Measurements from ENCODE around the gene UTP25.
"Not testable (repeated sequence)": the region's sequence is repeated elsewhere in the genome, so short reads cannot be mapped to it uniquely, and the experiment has no call there.

Gene UTP25

DNA sequence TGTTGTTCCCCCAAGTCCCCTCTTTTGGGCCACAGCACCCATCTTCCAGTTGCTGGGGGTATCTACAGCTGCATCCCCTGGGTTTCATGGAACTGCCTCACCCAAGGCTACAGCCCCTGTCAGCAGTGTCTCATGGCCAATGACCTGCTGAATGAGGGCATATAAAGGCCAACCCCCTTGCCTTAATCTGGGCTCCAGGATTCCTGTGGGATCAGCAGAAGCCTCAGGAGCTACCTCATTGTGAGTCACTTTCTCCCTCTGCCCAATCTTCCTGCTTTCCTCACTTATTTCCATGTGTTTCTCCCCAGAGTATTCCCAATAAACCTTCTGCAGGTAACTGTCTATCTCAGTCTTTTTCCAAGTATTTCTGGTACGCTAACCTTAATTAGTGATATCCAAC lies 73.0 kb downstream of the UTP25 start:
- no peak for DNase-seq

DNA sequence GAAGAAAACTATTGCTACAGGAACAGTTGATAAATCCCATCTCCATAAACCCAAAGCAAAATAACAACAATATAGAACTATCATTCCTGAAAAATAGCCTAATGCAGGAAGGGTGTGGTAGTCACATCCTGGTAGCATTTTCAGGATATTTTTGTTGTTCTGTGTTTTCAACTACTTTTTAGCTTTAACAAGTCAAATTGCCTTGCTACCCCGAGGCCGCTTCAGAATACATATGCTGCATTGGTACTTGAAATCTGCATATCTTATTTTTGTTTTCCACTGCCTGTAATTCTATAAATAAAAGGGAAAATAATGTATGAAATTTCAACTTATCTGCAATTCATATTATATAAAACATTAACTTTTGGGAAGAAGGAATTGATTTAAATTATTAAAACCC lies 73.4 kb downstream of the UTP25 start:
- no peak for DNase-seq

DNA sequence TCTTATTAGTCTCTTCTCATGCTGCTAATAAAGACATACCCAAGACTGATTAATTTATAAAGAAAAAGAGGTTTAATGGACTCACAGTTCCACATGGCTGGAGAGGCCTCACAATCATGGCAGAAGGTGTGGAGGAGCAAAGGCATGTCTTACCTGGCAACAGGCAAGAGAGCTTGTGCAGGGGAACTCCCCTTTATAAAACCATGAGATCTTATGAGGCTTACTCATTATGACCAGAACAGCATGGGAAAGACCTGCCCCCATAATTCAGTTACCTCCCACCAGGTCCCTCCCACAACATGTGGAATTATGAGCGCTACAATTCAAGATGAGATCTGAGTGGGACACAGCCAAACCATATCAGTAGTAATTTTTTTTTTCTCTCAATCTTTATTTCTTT lies 77.0 kb downstream of the UTP25 start:
- not testable (repeated sequence) for DNase-seq
